Esophagus squamous epithelium (tissue), 5 donors: Measurements from ENCODE around the gene EDDM13. TPM values are rescaled to one million over a fixed set of nuclear protein-coding genes. Genes with fewer than 3 reads are reported as not detected.
"Not testable (repeated sequence)": the region's sequence is repeated elsewhere in the genome, so short reads cannot be mapped to it uniquely, and the experiment has no call there.

ENCODE experiments used
- DNase-seq: peaks from one replicate; lab custom pipeline; 2025; lab: John Stamatoyannopoulos, UW
- H3K27ac ChIP-seq, 4 donors: fragments of 200-600 bp; sonication (generic); one replicate each; pipeline ENCODE4 v1.5.1; 2016 to 2019; ENCODE audit warnings: mild to moderate bottlenecking in 1 of 4
- H3K27me3 ChIP-seq, 4 donors: fragments of 200-600 bp; sonication (generic); 1 replicate in 3 of 4; 2 replicates in 1 of 4; pipeline versions ENCODE4 v1.5.1 to v1.6.0; 2017 to 2021; ENCODE audit warnings: antibody characterized with exemption in 1 of 4
- H3K36me3 ChIP-seq, 3 donors: fragments of 200-600 bp; sonication (generic); one replicate each; pipeline ENCODE4 v1.5.1; 2016 to 2019
- H3K4me1 ChIP-seq, 3 donors: fragments of 200-600 bp; sonication (generic); one replicate each; pipeline ENCODE4 v1.5.1; 2017 to 2019
- H3K4me3 ChIP-seq, 4 donors: fragments of 200-600 bp; sonication (generic); 1 replicate in 3 of 4; 2 replicates in 1 of 4; pipeline ENCODE4 v1.5.1; 2016 to 2019; ENCODE audit warnings: mild to moderate bottlenecking in 2 of 4, moderate library complexity in 1 of 4
- H3K9me3 ChIP-seq, 3 donors: fragments of 200-600 bp; sonication (generic); one replicate each; pipeline ENCODE4 v1.5.1; 2016 to 2019
- POLR2A ChIP-seq, 4 donors: fragments of 450-650 bp; IDR thresholded peaks; one replicate each; pipeline ENCODE4 v1.6.1; 2017; ENCODE audit warnings: antibody characterized with exemption in 4 of 4, mild to moderate bottlenecking in 4 of 4, moderate library complexity in 3 of 4
- WGBS, 2 donors: methylation state at CpG; one replicate each; pipeline ENCODE4 v1.1.5; 2018; 5-methylcytosine and 5-hydroxymethylcytosine counted together
- intact Hi-C: fragments of 100-400 bp; cut with DNase I; formaldehyde crosslinking; loops from one replicate; pipeline ENCODE4 v1.15.0; 2022
- total RNA-seq, 4 donors: library from RNA; depleted of rRNA; stranded (reverse); fragments of >200 nt; gene quantifications; one replicate each; pipeline ENCODE4 v1.1.0, GENCODE V29; 2016
- TF ChIP-seq, protein P1 (sequence below), 6 experiments: fragments of 450-650 bp in 4 of 6; fragments of 200-600 bp in 2 of 6; sonication (generic) in 2 of 6; IDR thresholded peaks; one replicate each; pipeline ENCODE4 v1.5.1; 2016 to 2019; ENCODE audit warnings: antibody characterized with exemption in 6 of 6, mild to moderate bottlenecking in 4 of 6, moderate library complexity in 4 of 6
- donor health status: DM: yes; HTN: yes; CAD: no.

Gene EDDM13, protein sequence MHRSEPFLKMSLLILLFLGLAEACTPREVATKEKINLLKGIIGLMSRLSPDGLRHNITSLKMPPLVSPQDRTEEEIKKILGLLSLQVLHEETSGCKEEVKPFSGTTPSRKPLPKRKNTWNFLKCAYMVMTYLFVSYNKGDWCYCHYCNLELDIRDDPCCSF
- total RNA-seq, result 1 to 10 TPM in 1 of 4 donors, under 1 TPM in 1, not detected in 2; 0.95 to 2.4 TPM

DNA sequence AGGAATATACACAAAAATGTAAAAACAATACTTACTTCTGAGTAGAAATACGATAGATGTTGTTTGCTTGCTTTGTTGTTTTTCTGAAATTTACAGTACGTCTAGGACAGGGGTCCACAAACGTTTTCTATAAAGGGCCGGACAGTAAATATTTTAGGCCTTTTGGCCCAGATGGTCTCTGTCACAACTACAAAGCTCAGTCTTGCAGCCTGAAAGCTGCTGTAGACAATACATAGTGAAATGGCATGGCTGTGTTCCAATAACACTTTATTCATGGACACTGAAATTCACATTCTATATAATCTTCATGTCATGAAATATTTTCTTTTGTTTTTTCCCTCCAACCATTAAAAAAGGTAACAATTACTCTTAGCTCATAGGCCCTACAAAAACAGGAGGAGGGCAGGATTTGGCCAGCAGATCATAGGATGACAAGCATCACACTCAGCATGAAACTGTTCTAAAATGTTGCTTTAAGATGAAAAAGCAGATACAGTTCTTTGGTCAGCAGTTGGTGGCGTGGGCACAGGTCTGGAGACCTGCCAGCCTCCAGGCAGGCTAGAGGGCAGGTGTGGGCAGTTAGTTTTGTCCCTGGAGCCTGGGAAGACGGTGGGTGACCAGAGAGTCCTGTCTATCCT lies at the start of gene EDDM13:
EDDM13 (plus strand) TSS at position 588 of the 638 bp plus-strand sequence. CDS start 87 bp downstream, outside the sequence.
- Histone ChIP-seq H3K9me3 (no peaks in the 10 kb centered on the region), H3K4me3 (no peak within 1 kb of the TSS), H3K27me3 (no peaks in the 10 kb centered on the region), H3K36me3 (no peaks in the 10 kb centered on the region), H3K4me1 (no peaks in the 10 kb centered on the region), H3K27ac (no peak within 1 kb of the TSS)
- intact Hi-C loops, result no loop called here
- WGBS, 2 donors, result 63 to 81% methylated on average over 6 of the region's 6 CpGs
- TF ChIP-seq, protein P1, sequence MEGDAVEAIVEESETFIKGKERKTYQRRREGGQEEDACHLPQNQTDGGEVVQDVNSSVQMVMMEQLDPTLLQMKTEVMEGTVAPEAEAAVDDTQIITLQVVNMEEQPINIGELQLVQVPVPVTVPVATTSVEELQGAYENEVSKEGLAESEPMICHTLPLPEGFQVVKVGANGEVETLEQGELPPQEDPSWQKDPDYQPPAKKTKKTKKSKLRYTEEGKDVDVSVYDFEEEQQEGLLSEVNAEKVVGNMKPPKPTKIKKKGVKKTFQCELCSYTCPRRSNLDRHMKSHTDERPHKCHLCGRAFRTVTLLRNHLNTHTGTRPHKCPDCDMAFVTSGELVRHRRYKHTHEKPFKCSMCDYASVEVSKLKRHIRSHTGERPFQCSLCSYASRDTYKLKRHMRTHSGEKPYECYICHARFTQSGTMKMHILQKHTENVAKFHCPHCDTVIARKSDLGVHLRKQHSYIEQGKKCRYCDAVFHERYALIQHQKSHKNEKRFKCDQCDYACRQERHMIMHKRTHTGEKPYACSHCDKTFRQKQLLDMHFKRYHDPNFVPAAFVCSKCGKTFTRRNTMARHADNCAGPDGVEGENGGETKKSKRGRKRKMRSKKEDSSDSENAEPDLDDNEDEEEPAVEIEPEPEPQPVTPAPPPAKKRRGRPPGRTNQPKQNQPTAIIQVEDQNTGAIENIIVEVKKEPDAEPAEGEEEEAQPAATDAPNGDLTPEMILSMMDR (IDR thresholded peaks at IDR 0.05), result no peak
- TF ChIP-seq POLR2A (IDR thresholded peaks at IDR 0.05), result no peak
- DNase-seq, result no peak

DNA sequence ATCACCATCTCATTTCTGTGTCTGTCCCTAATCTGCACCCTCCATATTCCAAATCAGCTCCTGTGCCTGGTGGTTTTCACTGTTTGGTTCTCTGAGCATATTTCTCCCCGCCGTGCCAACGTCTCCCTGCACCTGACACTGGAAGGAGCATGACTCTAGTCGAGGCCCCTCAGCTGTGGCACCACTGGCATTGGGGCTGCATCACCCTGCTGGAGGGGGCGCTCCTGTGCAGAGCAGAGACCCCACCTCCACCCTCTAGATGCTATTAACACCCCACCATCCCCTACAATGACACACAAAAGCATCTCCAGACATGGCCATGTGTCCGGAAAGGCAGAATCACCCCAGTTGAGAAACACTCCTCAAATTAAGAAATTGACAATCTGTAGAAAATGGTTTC lies 49.6 kb upstream of the EDDM13 start:
- no peak for DNase-seq
- TF ChIP-seq, protein P1 (IDR thresholded peaks at IDR 0.05), result no peak
- no peak for TF ChIP-seq POLR2A (IDR thresholded peaks at IDR 0.05)
- intact Hi-C loops, result no loop called here
- H3K27ac ChIP-seq, result no peak overlapping the region
- peaks cover 0 to under 1% (median 0%) of the 10 kb centered on the region in 3 donors for H3K4me1 ChIP-seq
- H3K9me3 ChIP-seq, result no peaks in the 10 kb centered on the region
- peaks cover 0 to 2% (median 0%) of the 10 kb centered on the region in 4 donors for H3K27me3 ChIP-seq
- WGBS, 2 donors, result 67 to 93% methylated on average over 3 to 5 of the region's 6 CpGs
- no peak overlapping the region for H3K4me3 ChIP-seq
- H3K36me3 ChIP-seq, result peaks cover 0 to 24% (median 0%) of the 10 kb centered on the region in 3 donors

DNA sequence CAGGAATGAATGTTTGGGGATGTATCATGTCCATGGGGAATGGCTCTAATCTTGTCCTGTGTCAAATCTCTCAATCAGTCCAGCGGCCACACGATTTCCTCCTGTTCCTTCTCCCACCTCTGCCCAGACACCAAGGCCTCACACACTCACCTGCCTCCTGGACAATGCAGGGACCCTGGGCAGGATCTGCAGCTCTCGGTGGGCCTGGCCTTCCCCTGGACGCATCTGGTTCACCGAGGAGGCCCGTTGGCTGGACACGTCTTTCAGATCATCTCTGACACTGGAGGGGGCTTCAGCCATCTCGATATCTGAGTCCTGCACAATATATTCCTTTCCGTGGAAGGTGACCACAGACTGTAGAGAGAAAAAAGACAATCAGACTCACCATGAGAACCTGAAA lies 49.1 kb upstream of the EDDM13 start:
- Histone ChIP-seq H3K4me1 (no peaks in the 10 kb centered on the region), H3K9me3 (no peaks in the 10 kb centered on the region), H3K27me3 (no peaks in the 10 kb centered on the region), H3K27ac (no peak overlapping the region), H3K4me3 (no peak overlapping the region), H3K36me3 (peaks cover 0 to 24% (median 0%) of the 10 kb centered on the region in 3 donors)
- TF ChIP-seq POLR2A (IDR thresholded peaks at IDR 0.05), result no peak
- TF ChIP-seq, protein P1 (IDR thresholded peaks at IDR 0.05), result no peak
- DNase-seq, result no peak
- intact Hi-C loops, result no loop called here
- WGBS, 2 donors, result 87 to 90% methylated on average over 3 to 9 of the region's 9 CpGs

DNA sequence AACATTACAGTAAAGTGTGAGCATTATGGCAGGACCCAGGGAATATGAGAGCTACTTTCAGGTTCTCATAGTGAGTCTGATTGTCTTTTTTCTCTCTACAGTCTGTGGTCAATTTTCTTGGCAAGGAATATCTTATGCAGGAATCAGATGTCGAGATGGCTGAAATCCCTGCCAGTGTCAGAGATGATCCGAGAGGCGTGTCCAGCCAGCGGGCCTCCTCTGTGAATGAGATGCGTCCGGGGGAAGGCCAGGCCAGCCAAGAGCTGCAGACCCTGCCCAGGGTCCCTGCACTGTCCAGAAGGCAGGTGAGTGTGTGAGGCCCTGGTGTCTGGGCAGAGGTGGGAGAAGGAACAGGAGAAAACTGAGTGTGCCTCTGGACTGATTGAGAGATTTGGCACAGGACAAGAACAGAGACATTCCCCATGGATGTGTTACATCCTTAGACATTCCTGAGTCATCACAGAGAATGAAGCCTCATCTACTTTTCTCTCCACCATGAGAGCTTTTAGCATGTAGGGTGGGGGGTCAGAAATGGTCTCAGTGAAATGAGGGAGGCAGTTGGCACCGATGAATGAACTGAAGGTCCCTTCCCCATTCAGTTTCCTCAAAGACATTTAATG lies 27.3 kb upstream of the EDDM13 start:
- WGBS, 2 donors, result 89 to 91% methylated on average over 7 of the region's 7 CpGs
- no peak for DNase-seq
- no peaks in the 10 kb centered on the region for H3K27me3 ChIP-seq
- no peaks in the 10 kb centered on the region for H3K9me3 ChIP-seq
- H3K36me3 ChIP-seq, result no peaks in the 10 kb centered on the region
- intact Hi-C loops, result no loop called here
- no peaks in the 10 kb centered on the region for H3K4me1 ChIP-seq
- no peak overlapping the region for H3K27ac ChIP-seq
- H3K4me3 ChIP-seq, result no peak overlapping the region
- no peak for TF ChIP-seq POLR2A (IDR thresholded peaks at IDR 0.05)
- TF ChIP-seq, protein P1 (IDR thresholded peaks at IDR 0.05), result no peak

DNA sequence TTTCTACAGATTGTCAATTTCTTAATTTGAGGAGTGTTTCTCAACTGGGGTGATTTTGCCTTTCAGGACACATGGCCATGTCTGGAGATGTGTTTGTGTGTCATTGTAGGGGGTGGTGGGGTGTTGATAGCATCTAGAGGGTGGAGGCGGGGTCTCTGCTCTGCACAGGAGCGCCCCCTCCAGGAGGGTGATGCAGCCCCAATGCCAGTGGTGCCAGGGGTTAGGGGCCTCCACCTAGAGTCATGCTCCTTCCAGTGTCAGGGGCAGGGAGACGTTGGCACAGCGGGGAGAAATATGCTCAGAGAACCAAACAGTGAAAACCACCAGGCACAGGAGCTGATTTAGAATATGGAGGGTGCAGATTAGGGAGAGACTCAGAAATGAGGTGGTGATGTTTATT lies 26.8 kb upstream of the EDDM13 start:
- H3K36me3 ChIP-seq, H3K27me3 ChIP-seq, DNase-seq, H3K27ac ChIP-seq, H3K9me3 ChIP-seq, H3K4me3 ChIP-seq, intact Hi-C loops, H3K4me1 ChIP-seq: not testable (repeated sequence)
- no CpG with 5 or more reads among the region's 4 CpGs for WGBS, 2 donors

DNA sequence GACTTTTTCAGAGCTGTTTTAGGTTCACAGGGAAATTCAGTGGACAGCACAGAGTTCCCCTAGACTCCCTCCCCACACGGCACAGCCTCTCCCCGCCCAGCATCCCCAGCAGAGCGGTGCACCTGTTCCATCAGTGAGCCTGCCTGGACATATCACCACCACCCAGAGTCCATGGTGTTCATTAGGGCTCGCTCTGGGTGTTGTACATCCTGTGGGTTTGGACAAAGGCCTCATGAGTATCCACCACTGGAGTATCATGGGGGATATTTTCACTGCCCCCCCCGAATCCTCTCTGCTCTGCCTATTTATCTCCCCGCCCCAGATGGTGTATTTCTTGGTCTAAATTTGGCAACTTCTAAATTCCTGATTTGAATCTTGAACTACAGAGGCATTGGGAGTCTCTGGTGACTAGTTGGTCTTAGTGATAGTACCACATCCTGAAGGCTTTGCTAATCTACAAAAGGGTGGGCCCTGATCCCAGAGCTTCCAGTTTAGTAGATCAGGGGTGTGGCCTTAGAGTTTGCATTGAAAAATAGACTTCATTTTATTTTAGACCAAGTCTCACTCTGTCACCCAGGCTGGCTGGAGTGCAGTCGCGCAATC lies 23.7 kb upstream of the EDDM13 start:
- 96 to 100% methylated on average over 2 to 3 of the region's 8 CpGs for WGBS, 2 donors
- H3K27me3 ChIP-seq, DNase-seq, intact Hi-C loops, H3K4me1 ChIP-seq, H3K36me3 ChIP-seq, H3K9me3 ChIP-seq, H3K4me3 ChIP-seq, H3K27ac ChIP-seq: not testable (repeated sequence)
